OCI-M2 (cell line): ENCODE results near the gene ADTRP.
"Not testable (repeated sequence)": the region's sequence is repeated elsewhere in the genome, so short reads cannot be mapped to it uniquely, and the experiment has no call there.

Experiments
- DNase-seq: peaks from one replicate; lab custom pipeline; 2025; ENCODE audit not compliant: unreplicated experiment; lab: John Stamatoyannopoulos, UW

The ADTRP gene

DNA sequence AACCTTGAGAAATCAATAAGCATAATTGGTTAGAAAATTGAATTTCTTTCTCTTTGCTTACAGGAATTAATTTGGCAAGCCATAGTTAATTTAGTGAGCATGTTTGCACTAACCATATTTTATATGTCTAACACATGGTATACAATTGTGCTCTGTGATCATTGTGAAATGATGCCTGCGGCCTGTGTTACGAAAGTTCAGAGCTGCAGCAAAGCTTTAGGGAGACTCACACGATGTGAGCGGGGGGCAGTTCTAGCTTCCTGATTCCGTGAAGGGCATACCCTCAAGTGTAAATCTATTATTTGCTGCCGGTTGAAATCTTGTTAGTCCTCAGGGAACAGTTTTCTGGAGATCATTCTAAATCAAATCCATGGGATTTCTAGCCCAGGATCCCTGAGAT, 25.5 kb upstream of the ADTRP start:
- DNase-seq = no peak

DNA sequence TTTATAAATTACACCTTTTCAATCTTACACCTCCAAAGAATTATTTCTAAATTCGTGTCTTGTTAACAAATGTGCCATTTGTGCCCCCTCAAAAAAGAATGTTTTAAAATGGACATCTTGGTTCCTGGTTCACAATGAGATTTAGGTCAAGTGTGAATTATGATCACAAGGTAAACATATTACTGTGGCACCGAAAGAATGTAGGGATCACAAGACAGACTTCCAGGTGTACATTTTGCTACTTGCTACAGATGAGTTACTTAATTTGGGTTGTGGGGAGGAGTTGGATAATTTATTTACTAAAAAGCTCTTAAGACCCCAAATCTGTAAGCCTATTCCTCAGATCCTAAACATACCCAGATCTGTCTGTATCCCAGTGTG, 25.0 kb upstream of the ADTRP start:
- DNase-seq = no peak

GRCh38 chr6:11802886-11803590, 24.4 kb upstream of the ADTRP start:
- DNase-seq = no peak

- DNase-seq = not testable (repeated sequence)
Observed at GRCh38 chr6:11800531-11800930, 21.9 kb upstream of the ADTRP start.

DNA sequence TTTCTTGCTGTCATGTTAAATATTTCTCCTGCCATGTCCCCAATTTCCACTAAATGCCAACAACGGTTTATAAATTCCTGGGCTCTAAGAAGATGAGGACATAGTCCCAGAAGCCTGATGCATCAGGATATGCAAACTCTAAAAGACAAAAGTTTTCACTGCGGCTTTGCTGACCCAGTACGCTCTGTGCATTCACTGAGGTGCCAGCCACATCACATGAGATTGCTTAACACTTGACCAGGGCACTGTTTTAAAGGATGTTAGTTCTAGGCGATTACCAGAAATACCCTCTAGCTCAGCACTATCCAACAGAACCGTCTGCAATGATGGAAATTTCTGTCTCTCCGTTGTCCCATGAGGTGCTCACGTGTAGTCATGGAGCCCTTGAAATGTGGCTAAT, 19.9 kb upstream of the ADTRP start:
- DNase-seq = no peak

GRCh38 chr6:11798096-11798495, 19.5 kb upstream of the ADTRP start:
- no peak for DNase-seq

DNA sequence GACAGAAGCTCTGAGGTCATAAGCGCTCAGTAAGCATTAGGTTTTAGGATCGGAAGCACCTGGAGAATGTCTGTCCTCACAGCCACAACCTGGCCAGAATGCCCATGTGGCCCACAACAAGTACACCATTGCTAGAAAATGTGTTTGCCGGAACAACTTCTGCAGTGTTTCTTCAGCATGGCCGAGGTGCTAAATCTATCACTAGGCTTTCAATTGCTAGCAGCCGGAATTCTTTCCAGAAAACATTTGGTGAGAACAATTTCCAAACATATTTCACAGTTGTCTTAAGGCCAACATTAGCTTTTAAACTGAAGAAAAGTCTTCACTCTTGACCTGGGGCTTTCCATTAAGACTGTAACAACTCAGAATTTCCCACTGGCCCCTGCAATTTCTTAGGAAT, 18.2 kb upstream of the ADTRP start:
- DNase-seq = no peak

- DNase-seq = no peak
Observed at GRCh38 chr6:11795403-11795802, 16.8 kb upstream of the ADTRP start.

DNA sequence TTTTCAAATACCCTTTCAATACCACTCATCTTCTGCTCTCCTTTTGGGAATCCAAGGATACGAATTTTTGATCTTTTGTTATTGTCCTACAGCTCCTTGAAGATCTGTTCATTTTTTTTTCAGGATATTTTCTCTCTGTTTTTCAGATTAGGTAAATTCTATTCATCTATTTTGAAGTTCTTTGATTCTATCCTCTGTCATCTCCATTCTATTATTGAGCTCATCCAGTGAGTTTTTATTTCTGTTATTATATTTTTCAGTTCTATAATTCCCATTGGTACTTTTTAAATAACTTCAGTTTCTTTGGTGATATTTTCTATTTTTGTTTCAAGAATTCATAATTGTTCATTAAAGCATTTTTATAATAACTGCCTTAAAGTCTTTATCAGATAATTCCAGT, 14.7 kb upstream of the ADTRP start:
- no peak for DNase-seq

GRCh38 chr6:11791354-11792107, 12.9 kb upstream of the ADTRP start:
- no peak for DNase-seq

- DNase-seq = no peak
Observed at GRCh38 chr6:11789744-11790143, 11.1 kb upstream of the ADTRP start.

- no peak for DNase-seq
Observed at GRCh38 chr6:11788043-11788442, 9.4 kb upstream of the ADTRP start.

DNA sequence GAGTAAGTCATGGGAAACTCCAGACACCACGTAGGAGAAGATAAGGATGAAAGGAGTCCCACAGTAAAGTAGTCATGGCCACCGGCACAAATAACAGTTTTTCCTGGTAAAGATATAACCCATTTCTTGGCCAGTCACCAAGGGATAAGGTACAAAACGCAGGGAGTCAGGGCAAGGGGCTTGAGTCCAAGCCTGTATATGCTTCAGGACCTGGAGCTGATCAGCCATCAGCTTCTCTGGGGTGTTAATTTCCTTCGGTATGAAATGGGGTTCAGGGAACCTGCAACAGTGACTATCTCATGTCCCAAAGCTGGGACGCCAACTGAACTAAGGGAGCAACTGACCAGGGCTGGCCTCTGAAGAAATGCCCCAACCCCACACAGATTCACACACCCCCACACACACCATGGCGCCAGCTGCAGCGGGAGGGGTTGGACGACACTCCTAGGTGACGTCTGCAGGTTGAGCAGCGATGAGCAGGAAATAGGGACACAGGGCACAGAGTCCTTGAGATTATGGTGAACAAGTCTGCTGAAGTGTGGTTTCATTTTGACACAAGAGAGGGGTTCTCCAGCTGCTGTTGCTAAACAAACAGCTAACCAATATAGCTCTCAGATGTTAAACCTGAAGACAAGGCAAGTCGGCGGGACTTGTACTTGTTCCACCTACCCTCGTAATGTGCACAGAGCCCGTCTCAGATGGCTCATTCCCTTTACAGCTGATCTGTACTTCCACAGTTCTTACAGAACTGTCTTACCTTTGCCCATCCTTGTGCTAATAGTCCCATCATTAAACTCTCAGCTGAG, 7.4 kb upstream of the ADTRP start:
- no peak for DNase-seq

GRCh38 chr6:11785415-11785773, 6.8 kb upstream of the ADTRP start:
- DNase-seq = no peak

GRCh38 chr6:11784341-11784740, 5.7 kb upstream of the ADTRP start:
- DNase-seq = no peak

DNA sequence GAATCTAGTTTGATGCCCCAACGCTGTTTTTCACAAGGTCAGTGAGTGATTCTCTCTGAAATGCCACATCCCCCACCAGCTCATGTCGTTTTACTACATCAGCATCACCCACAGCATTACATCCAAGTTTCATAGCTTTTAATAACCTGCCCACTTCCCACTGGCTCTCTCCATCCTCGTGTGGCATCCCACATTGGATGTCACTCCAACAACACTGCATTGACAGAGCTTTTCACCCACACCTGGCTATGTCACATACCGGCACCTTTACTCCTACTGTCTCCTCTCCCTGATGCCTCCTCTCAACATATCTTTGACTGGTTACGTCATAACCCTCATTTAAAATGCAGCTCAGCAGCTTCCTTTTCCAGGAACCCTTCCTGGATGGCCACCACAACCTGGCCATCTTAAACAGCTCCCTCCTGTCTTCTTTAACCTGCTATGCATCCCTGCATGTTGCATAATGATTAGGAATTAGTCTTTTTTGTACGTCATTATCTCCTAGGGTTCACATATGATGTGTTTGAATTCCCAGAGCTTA, 5.0 kb upstream of the ADTRP start:
- DNase-seq = no peak

DNA sequence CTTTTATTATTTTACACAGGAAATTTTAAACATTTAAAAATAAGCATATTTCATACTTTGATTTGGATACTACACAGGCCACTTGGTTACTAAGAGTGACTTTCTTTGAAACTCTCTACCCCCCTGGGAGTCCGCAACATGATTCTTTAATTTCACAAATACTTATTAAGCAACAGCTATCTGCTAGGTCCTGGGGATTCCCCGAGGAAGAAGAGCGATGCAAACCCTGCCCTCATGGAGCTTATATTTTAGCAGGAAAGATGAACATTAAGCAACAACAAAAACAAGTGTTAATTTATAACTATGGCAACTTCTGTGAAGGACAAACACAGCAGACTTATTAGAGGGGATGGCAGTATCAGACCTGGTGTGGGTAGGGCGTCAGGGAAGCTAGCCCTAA, 3.9 kb upstream of the ADTRP start:
- no peak for DNase-seq

- no peak for DNase-seq
Observed at GRCh38 chr6:11780097-11780428, 1.5 kb upstream of the ADTRP start.

DNA sequence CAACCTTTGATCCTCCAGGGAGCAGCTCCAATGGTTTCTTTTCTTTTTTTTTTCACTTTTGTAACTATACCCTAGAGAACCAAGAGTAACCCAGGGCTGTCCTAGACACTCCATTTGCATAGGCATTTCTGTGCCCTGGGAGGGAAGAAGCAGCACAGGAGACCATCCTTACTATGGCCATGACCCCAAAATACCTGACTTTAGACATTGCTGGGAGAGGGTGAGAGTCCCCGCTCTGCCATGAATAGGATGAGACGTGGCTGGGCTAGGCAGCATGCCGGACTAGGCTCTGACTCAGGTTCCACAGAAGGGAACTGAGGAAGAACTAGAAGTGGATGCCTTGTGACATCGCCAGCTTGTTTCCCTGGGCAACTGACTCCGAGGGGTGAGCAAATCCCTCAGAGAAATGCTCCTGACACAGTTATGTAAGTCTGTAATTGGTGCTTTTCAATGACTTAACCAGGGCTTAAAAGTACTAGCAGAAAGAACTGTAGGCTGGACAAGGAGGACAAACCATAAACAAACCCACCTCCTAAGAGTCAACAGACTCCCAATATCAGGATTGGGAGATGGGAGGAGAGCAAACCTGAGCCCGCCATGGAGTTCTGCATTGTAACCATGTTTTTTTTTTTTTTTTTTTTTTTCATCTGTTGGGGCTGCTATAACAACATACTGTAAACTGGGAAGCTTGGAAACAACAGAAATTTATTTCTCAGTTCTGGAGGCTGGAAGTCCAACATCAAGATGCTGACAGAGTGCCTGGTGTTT, 910 bp upstream of the ADTRP start:
- DNase-seq = no peak

DNA sequence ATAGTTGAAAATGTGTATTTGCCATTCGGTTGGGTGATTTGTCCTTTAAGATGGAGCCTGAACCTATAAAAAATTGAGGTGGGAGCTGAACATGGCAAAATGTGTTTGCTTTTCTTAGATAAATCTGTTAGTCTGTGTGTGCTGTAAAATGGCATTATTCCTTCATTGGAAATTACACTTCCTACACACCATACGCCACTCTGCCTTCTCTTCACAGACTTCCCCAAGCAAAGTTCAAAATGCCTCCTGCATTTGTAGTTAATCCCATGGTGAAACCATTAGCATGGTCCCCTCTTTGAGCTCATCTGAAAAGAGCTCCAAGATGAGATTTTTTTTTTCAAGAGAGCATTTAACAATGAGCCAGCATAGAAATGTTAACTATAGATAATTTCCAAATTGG, 567 bp downstream of the ADTRP start:
- DNase-seq = no peak

- no peak for DNase-seq
Observed at GRCh38 chr6:11775791-11776409, 2.7 kb downstream of the ADTRP start.
